ENCODE data around the gene GOPC. TPM values are rescaled to one million over a fixed set of nuclear protein-coding genes. Genes with fewer than 3 reads are reported as not detected.
A peak's percentile ranks its signal among the peaks of the same experiment; 100 is the strongest.

The GOPC gene
- total RNA-seq, 1 donor from 2014 or later = 27.3 TPM

DNA sequence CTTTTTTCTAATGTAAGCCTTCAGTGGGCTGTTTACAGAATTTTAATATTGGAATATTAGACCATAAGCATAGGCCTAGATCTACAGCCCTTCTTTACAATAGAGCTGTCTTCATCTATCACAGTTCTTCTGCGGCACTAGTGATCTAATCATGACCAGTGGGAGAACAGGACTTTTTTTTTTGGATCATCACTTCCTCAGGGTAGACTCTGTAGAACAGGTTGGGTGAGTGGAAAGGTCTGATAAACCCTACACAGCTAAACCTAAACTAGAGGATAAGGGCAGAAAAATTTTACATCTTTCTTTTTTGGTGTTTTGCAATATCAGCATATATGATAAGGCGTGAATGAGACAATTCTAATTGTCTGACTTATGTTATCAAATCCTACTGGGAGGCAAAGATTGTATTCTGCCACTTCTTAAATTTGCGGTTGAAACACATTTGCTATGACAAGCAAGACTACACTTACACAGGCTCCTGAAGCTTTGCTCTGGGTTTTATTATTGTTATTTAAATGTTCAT lies 52.2 kb downstream of the GOPC start:
- DNase-seq (ENCODE audit: extremely low read depth, low read depth, low spot score) = no peak

GRCh38 chr6:117549611-117550010 lies 52.7 kb downstream of the GOPC start:
- no peak for DNase-seq (ENCODE audit: extremely low read depth, low read depth, low spot score)

- peak; percentile 63 for DNase-seq (ENCODE audit: extremely low read depth, low read depth, low spot score)
Observed at GRCh38 chr6:117548797-117549301, 53.5 kb downstream of the GOPC start.

- no peak for DNase-seq (ENCODE audit: extremely low read depth, low read depth, low spot score)
Observed at GRCh38 chr6:117547688-117548621, 54.4 kb downstream of the GOPC start.

GRCh38 chr6:117546674-117547073 lies 55.6 kb downstream of the GOPC start:
- DNase-seq (ENCODE audit: extremely low read depth, low read depth, low spot score) = no peak

DNA sequence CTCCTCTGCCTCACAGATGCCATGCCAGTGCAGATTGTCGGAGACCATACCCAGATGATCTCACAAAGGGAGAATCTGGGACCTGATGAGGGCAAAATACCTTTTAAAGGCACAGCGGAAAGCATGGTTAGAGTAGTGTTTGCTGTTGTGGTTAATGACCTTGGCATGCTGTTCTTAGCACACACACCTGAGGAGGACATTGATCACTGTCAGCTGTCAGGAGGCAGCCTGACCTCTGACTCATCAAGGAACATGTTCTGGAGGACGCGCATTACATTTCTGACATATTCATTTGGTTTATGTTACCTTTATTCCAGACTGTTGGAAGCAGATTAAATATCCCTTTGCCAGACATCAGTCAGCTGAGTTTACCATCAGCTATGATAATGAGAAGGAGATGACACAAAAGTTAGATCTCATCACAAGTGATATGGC lies 57.1 kb downstream of the GOPC start:
- DNase-seq (ENCODE audit: extremely low read depth, low read depth, low spot score) = no peak

GRCh38 chr6:117544716-117545115 lies 57.6 kb downstream of the GOPC start:
- no peak for DNase-seq (ENCODE audit: extremely low read depth, low read depth, low spot score)

- no peak for DNase-seq (ENCODE audit: extremely low read depth, low read depth, low spot score)
Observed at GRCh38 chr6:117542493-117542892, 59.8 kb downstream of the GOPC start.

DNA sequence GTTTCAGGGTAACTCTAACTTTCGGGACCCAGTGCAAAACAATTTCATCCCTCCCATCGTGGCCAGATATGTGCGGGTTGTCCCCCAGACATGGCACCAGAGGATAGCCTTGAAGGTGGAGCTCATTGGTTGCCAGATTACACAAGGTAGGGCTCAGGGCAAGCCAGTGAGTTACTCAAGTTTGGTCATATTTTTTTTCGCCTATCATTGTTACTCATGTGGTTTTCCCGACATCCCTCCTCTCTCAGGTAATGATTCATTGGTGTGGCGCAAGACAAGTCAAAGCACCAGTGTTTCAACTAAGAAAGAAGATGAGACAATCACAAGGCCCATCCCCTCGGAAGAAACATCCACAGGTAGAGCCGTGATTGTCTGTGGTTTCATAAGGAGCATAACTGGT lies 61.6 kb downstream of the GOPC start:
- no peak for DNase-seq (ENCODE audit: extremely low read depth, low read depth, low spot score)

DNA sequence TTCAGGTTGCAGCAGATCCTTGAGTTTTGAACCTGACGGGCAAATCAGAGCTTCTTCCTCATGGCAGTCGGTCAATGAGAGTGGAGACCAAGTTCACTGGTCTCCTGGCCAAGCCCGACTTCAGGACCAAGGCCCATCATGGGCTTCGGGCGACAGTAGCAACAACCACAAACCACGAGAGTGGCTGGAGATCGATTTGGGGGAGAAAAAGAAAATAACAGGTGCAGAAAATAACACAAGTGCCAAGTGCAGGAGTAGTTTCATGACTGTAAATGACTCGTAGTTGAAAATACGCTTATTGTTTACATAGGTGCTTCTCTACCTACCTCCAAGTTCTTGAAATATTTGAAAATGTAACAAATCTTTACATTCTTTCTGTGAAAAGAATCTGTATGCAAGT lies 63.7 kb downstream of the GOPC start:
- no peak for DNase-seq (ENCODE audit: extremely low read depth, low read depth, low spot score)

- no peak for DNase-seq (ENCODE audit: extremely low read depth, low read depth, low spot score)
Observed at GRCh38 chr6:117536317-117536716, 66.0 kb downstream of the GOPC start.

GRCh38 chr6:117534974-117535373 lies 67.3 kb downstream of the GOPC start:
- peak; percentile 20 for DNase-seq (ENCODE audit: extremely low read depth, low read depth, low spot score)

DNA sequence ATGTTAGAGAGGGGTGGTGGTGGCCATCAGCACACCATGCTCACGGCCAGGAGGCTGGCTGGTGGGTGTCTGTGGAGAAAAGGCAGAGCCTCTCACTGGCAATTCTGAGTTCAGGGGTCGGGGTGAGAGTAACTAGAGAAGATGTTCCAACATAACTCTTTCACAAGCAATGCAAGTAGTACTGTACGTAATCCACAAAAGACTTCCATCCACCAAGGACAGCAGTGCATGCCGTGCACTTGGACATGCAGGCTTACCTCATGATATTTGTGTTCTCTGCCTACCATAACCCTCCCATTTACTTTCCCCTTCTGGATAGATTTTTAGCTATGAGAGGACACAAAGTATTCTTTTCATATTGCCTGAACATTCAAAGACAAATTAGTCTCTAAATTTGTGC lies 68.5 kb downstream of the GOPC start:
- DNase-seq (ENCODE audit: extremely low read depth, low read depth, low spot score) = no peak

GRCh38 chr6:117531809-117532725 lies 70.2 kb downstream of the GOPC start:
- no peak for DNase-seq (ENCODE audit: extremely low read depth, low read depth, low spot score)

- DNase-seq (ENCODE audit: extremely low read depth, low read depth, low spot score) = no peak
Observed at GRCh38 chr6:117531346-117531745, 71.0 kb downstream of the GOPC start.

GRCh38 chr6:117530467-117531242 lies 71.7 kb downstream of the GOPC start:
- DNase-seq (ENCODE audit: extremely low read depth, low read depth, low spot score) = no peak

DNA sequence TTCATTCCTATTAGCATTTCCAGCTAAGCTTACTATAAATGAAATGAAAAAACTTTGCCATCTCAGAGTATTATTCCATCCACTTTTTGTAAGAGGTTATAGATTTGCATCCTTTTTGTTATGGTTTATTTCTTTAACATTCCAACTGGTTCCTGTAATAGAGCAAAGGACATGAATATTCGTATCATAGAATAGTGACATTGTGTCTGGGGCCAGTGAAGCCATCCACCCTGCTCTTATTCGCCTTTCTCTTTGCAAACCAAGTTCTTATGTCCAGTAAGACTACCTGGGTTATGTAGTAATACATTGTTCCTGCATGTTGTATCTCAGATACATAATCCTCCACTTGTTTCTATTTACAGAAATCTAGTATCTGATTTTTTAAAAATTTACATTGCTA lies 76.7 kb downstream of the GOPC start:
- no peak for DNase-seq (ENCODE audit: extremely low read depth, low read depth, low spot score)

- no peak for DNase-seq (ENCODE audit: extremely low read depth, low read depth, low spot score)
Observed at GRCh38 chr6:117521791-117522502, 80.4 kb downstream of the GOPC start.

DNA sequence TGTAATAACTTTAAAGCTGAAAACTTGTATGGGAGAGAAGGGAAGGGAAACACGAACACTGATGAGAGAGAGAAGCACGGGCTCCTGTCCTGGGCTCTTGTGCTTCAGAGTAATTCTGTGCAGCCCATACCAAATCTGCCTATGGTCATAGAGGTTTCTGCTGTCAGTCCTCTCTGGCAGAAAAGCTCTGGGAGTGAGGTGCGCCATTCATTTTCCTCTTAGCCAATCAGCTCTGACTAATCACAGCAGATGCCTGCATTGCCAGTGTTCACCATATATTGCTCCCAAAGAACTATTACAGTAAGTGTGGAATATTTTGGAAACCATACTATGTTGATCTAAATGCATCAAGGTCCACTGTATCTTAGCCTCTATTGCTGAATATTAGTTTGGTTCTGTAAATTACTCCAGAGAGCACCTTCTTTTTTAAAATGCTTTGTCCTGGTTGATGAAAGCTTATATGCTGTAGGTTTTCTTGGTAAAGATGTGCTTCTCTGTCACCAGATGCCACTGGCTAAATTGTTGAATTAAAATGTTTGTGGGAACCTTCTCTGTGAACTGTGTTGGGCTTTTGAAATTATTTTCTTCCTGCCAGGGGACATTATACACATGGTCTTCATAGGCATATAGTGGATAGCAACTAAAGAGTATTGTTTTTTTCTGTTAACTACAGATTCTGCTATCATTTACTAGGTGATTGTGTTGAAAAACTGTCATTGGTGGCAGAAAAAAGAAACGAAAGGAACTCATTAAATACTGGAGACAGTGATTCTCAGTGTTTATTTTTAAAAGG lies 81.5 kb downstream of the GOPC start:
- DNase-seq (ENCODE audit: extremely low read depth, low read depth, low spot score) = no peak

Measured in glomerular endothelial cell (primary cell).